ENCODE results near the gene OSBPL8. TPM values are rescaled to one million over a fixed set of nuclear protein-coding genes. Genes with fewer than 3 reads are reported as not detected.
"Not testable (repeated sequence)": the region's sequence is repeated elsewhere in the genome, so short reads cannot be mapped to it uniquely, and the experiment has no call there.

Gene OSBPL8
- total RNA-seq, 3 donors from 2014 or later (not counting 1 experiment from before 2014, with no cell fraction given): 133 to 154 (median 138) TPM

- peaks cover 17 to 30% of the 10 kb centered on the region in 2 donors for H3K27me3 Mint-ChIP-seq (ENCODE audit: low read depth in 2 of 2)
Measured at GRCh38 chr12:76337583-76337982, 222.0 kb downstream of the OSBPL8 start.

GRCh38 chr12:76332606-76333005 lies 227.0 kb downstream of the OSBPL8 start:
- H3K27ac Mint-ChIP-seq: no peak overlapping the region
- no peak overlapping the region for H3K4me3 ChIP-seq (ENCODE audit: low read length)
- no peaks in the 10 kb centered on the region for H3K4me1 Mint-ChIP-seq
- peaks cover 31 to 32% of the 10 kb centered on the region in 2 donors for H3K27me3 Mint-ChIP-seq (ENCODE audit: low read depth in 2 of 2)
- TF ChIP-seq CTCF (IDR thresholded peaks at IDR 0.05): no peak
- no peaks in the 10 kb centered on the region for H3K9me3 ChIP-seq (ENCODE audit: control insufficient read depth, insufficient read depth, low read length)
- no peaks in the 10 kb centered on the region for H3K9me3 Mint-ChIP-seq
- H3K4me1 ChIP-seq (ENCODE audit: control insufficient read depth, insufficient read depth, low read length): no peaks in the 10 kb centered on the region
- ATAC-seq (no peak), DNase-seq (no peak)
- intact Hi-C loops (cut with micrococcal nuclease): no loop called here
- no peak overlapping the region for H3K27ac ChIP-seq (ENCODE audit: low read length)
- no peaks in the 10 kb centered on the region for H3K36me3 ChIP-seq (ENCODE audit: control insufficient read depth, insufficient read depth, low read length)
- H3K27me3 ChIP-seq (ENCODE audit: control insufficient read depth, insufficient read depth, low read length): no peaks in the 10 kb centered on the region
- no peak overlapping the region for H3K4me3 Mint-ChIP-seq
- H3K36me3 Mint-ChIP-seq: no peaks in the 10 kb centered on the region
- 27% methylated on average over 1 of the region's 1 CpG for WGBS (ENCODE audit: insufficient coverage)

More at GRCh38 chr12:76337583-76337982, 222.0 kb downstream of the OSBPL8 start:
- Histone ChIP-seq H3K4me1 (ENCODE audit: control insufficient read depth, insufficient read depth, low read length) (no peaks in the 10 kb centered on the region), H3K27ac (ENCODE audit: low read length) (no peak overlapping the region), H3K36me3 (ENCODE audit: control insufficient read depth, insufficient read depth, low read length) (no peaks in the 10 kb centered on the region), H3K9me3 (ENCODE audit: control insufficient read depth, insufficient read depth, low read length) (no peaks in the 10 kb centered on the region), H3K4me3 (ENCODE audit: low read length) (no peak overlapping the region), H3K27me3 (ENCODE audit: control insufficient read depth, insufficient read depth, low read length) (no peaks in the 10 kb centered on the region)
- TF ChIP-seq CTCF (IDR thresholded peaks at IDR 0.05): no peak
- WGBS (ENCODE audit: insufficient coverage): no CpG with 5 or more reads among the region's 3 CpGs
- no peak overlapping the region for H3K27ac Mint-ChIP-seq
- H3K4me1 Mint-ChIP-seq: no peaks in the 10 kb centered on the region
- no peaks in the 10 kb centered on the region for H3K9me3 Mint-ChIP-seq
- ATAC-seq (no peak), DNase-seq (no peak)
- no peak overlapping the region for H3K4me3 Mint-ChIP-seq
- H3K36me3 Mint-ChIP-seq: no peaks in the 10 kb centered on the region
- intact Hi-C loops (cut with micrococcal nuclease): no loop called here

GRCh38 chr12:76329606-76330005 lies 230.0 kb downstream of the OSBPL8 start:
- Histone ChIP-seq H3K4me1 (ENCODE audit: control insufficient read depth, insufficient read depth, low read length) (no peaks in the 10 kb centered on the region), H3K27me3 (ENCODE audit: control insufficient read depth, insufficient read depth, low read length) (no peaks in the 10 kb centered on the region), H3K4me3 (ENCODE audit: low read length) (no peak overlapping the region), H3K9me3 (ENCODE audit: control insufficient read depth, insufficient read depth, low read length) (no peaks in the 10 kb centered on the region), H3K27ac (ENCODE audit: low read length) (no peak overlapping the region), H3K36me3 (ENCODE audit: control insufficient read depth, insufficient read depth, low read length) (no peaks in the 10 kb centered on the region)
- Mint-ChIP-seq H3K27me3 (ENCODE audit: low read depth in 2 of 2) (peaks cover 26 to 30% of the 10 kb centered on the region in 2 donors), H3K4me1 (no peaks in the 10 kb centered on the region), H3K27ac (no peak overlapping the region), H3K9me3 (no peaks in the 10 kb centered on the region), H3K4me3 (no peak overlapping the region), H3K36me3 (no peaks in the 10 kb centered on the region)
- no peak for TF ChIP-seq CTCF (IDR thresholded peaks at IDR 0.05)
- WGBS (ENCODE audit: insufficient coverage): 93% methylated on average over 4 of the region's 5 CpGs
- ATAC-seq (no peak), DNase-seq (no peak)
- intact Hi-C loops (cut with micrococcal nuclease): no loop called here

- Mint-ChIP-seq H3K9me3 (no peaks in the 10 kb centered on the region), H3K27me3 (ENCODE audit: low read depth in 2 of 2) (peaks cover 26 to 30% of the 10 kb centered on the region in 2 donors), H3K4me3 (no peak overlapping the region), H3K27ac (no peak overlapping the region), H3K36me3 (no peaks in the 10 kb centered on the region), H3K4me1 (no peaks in the 10 kb centered on the region)
- TF ChIP-seq CTCF (IDR thresholded peaks at IDR 0.05): no peak
- Histone ChIP-seq H3K4me1 (ENCODE audit: control insufficient read depth, insufficient read depth, low read length) (no peaks in the 10 kb centered on the region), H3K9me3 (ENCODE audit: control insufficient read depth, insufficient read depth, low read length) (no peaks in the 10 kb centered on the region), H3K27me3 (ENCODE audit: control insufficient read depth, insufficient read depth, low read length) (no peaks in the 10 kb centered on the region), H3K27ac (ENCODE audit: low read length) (no peak overlapping the region), H3K4me3 (ENCODE audit: low read length) (no peak overlapping the region), H3K36me3 (ENCODE audit: control insufficient read depth, insufficient read depth, low read length) (no peaks in the 10 kb centered on the region)
- no peak for DNase-seq
- intact Hi-C loops (cut with micrococcal nuclease): no loop called here
- WGBS (ENCODE audit: insufficient coverage): 85% methylated on average over 2 of the region's 2 CpGs
- ATAC-seq: no peak
Measured at GRCh38 chr12:76329159-76329558, 230.4 kb downstream of the OSBPL8 start.

- H3K4me1 Mint-ChIP-seq; intact Hi-C loops (cut with micrococcal nuclease); H3K4me1 ChIP-seq (ENCODE audit: control insufficient read depth, insufficient read depth, low read length); H3K27me3 ChIP-seq (ENCODE audit: control insufficient read depth, insufficient read depth, low read length); H3K27ac ChIP-seq (ENCODE audit: low read length); H3K27ac Mint-ChIP-seq; H3K36me3 Mint-ChIP-seq; H3K36me3 ChIP-seq (ENCODE audit: control insufficient read depth, insufficient read depth, low read length); H3K4me3 Mint-ChIP-seq; ATAC-seq; H3K9me3 ChIP-seq (ENCODE audit: control insufficient read depth, insufficient read depth, low read length); H3K9me3 Mint-ChIP-seq; H3K4me3 ChIP-seq (ENCODE audit: low read length); DNase-seq: not testable (repeated sequence)
- H3K27me3 Mint-ChIP-seq (ENCODE audit: low read depth in 2 of 2): peaks cover 12 to 16% of the 10 kb centered on the region in 2 donors
- WGBS (ENCODE audit: insufficient coverage): 87% methylated on average over 30 of the region's 32 CpGs
Measured at GRCh38 chr12:76319595-76320319, 239.8 kb downstream of the OSBPL8 start.

All from natural killer cell (primary cell).